NCI-H1105 treated with DMSO at 0.1 percent for 48 hours (cell line): ENCODE data around the gene GPR180.
"Not testable (repeated sequence)": the region's sequence is repeated elsewhere in the genome, so short reads cannot be mapped to it uniquely, and the experiment has no call there.

ENCODE experiments used
- DNase-seq: peaks from one replicate; lab custom pipeline; 2025; lab: John Stamatoyannopoulos, UW

Gene GPR180

DNA sequence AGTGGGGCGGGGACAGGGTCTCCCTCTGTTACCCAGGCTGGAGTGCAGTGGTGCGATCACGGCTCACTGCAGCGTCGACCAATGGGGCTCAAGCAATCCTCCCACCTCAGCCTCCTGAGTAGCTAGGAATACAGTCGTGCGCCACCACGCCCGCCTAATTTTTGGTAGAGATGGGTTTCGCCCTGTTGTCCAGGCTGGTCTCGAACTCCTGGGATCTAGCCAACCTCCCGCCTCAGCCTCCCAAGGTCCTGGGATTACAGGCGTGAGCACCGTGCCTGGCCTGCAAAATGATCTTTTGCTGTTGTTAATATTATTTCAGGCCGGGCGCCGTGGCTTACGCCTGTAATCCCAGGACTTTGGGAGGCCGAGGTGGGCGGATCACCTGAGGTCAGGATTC, 5.1 kb upstream of the GPR180 start:
- no peak for DNase-seq

GRCh38 chr13:94598281-94598680, 3.4 kb upstream of the GPR180 start:
- DNase-seq = no peak

DNA sequence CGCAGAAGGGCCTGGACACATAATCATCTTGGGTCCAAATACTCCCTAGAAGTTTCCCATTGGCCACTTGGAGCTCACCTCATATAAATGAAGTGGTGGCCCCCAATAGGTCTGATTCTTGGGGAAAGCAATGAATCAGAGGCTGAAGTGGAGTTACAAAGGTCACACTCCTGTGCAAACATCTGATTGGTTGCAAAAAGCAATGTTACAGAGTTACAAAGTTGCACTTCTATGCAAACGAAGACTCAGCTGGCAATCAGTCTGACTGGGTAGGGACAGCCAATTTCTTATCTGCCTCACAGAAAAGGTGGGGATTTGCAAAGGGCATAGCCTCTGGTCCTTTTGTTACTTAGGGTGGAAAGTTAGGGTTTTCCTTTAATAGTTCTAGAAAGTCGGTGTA, 1.8 kb upstream of the GPR180 start:
- DNase-seq = no peak

GRCh38 chr13:94602467-94602866, 810 bp downstream of the GPR180 start:
- DNase-seq = no peak

GRCh38 chr13:94607056-94607455, 5.4 kb downstream of the GPR180 start:
- DNase-seq = no peak

GRCh38 chr13:94607939-94608338, 6.3 kb downstream of the GPR180 start:
- no peak for DNase-seq

GRCh38 chr13:94608586-94608985, 6.9 kb downstream of the GPR180 start:
- no peak for DNase-seq

GRCh38 chr13:94609196-94609595, 7.5 kb downstream of the GPR180 start:
- DNase-seq = no peak

- no peak for DNase-seq
Measured at GRCh38 chr13:94610475-94610874, 8.8 kb downstream of the GPR180 start.

DNA sequence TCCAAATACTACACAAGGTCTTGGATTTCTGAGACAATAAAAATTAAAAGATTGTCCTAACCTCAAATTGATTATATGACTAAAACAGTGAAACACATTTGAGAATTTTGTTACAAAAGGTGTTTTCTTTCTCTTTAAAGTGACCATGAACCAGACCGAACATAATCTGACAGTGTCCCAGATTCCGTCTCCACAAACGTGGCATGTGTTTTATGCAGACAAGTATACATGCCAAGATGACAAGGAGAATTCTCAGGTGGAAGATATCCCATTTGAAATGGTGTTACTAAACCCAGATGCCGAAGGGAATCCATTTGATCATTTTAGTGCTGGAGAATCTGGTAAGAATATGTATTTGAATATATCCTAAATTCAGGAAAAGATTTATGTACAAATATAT, 10.4 kb downstream of the GPR180 start:
- no peak for DNase-seq

- no peak for DNase-seq
Measured at GRCh38 chr13:94613051-94613450, 11.4 kb downstream of the GPR180 start.

DNA sequence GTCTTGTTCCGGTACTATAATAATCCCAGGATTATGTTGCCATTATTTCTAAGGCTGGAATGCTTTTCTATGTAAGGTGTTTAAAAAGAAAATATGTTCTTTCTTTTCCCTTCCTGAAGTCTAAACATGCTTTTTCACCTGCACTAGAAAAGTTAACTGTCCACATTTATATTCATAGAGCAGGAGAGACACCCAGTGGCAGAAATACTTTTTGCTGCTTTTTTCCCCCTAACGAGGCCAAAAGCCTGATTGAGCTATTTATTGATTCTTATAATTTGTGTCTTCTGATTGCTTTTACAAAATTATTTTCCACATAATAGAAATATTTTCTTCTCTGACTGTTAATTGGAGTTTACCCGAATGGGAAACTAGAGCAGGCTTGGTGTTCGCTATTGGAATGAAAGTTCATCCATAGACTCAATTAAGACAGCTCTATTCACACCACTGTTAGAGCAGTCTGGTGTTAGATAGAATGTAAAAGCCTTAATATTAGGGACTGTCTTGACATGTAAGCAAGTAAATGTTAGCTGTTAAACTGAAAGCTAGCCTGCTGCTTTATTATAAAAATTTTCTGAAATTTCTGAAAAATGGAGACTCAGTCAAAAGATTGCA, 15.8 kb downstream of the GPR180 start:
- peak; percentile 28 for DNase-seq

DNA sequence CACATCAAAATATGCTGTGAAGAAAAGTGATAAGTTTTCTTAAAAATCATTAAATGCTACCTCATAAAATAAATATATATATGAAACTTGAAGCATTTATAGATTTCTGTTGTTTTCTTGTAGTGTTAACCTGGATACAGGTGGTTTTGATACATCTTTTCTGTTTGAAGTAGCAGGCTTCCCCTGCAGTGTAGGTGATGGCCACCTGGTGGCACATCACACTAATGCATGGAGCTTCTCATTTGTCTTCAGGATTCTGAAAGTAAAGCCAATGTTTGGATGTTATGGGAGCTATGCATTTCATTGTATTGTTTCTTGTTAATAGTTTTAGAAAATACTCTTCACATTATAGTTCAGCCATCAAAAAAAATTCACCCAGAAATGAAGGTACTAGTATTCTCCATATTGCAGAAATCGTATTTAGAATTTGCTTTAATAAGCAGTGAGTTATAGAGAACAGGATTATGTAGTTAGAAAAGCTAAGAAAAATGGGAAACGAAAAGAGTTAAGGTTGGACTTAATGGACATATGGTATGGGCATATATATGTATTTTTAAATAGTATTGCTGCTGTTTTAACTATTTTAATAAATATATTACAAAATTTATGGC, 18.7 kb downstream of the GPR180 start:
- peak; percentile 47 for DNase-seq

DNA sequence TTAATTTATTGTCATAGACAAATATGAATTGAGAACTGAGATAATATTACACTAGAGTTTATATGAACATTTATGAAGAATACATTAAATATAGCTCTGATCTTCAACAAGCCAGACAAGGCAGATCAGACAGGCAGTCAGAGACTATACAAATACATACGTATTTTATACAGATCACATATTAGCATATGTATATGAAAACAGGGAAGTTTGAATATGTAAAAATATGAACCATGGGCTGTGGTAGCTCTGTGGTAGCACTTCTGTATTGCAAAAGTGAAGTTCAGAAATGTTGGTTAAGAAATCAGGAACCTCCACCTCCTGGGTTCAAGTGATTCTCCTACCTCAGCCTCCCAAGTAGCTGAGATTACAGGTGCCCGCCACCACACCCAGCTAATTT, 20.7 kb downstream of the GPR180 start:
- DNase-seq = no peak

DNA sequence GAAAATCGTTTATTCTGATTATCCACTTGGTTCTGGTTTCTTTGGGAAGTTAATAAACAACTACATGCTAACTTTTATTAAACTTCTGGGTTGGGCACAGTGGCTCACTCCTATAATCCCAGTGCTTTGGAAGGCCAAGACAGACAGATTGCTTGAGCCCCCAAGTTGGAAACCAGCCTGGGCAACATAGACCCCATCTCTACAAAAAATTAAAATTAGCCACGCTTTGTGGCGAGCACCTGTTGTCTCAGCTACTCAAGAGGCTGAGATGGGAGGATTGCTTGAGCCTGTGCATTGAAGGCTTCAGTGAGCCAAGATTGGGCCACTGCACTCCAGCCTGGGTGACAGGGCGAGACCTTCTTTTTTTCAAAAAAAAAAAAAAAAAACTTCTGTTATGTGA, 21.7 kb downstream of the GPR180 start:
- no peak for DNase-seq

DNA sequence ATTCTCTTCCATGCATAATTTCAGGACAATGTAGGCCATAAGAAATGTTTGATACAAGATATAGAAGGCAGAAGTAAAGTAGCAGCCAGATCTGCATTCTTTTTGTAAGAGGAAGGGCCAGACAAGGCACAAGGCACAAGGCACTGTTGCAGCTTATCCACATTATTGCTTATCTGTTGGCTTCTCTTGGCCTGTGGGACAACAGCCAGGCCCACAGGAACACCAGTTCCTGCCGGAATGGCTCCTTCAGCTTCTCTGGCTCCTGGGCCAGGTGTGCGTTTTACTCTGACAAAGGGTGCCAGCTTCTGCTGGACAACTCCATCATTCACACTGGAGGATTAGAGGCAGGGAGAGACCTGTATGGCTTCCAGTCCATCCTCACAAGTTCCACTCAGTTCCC, 29.2 kb downstream of the GPR180 start:
- DNase-seq = no peak

DNA sequence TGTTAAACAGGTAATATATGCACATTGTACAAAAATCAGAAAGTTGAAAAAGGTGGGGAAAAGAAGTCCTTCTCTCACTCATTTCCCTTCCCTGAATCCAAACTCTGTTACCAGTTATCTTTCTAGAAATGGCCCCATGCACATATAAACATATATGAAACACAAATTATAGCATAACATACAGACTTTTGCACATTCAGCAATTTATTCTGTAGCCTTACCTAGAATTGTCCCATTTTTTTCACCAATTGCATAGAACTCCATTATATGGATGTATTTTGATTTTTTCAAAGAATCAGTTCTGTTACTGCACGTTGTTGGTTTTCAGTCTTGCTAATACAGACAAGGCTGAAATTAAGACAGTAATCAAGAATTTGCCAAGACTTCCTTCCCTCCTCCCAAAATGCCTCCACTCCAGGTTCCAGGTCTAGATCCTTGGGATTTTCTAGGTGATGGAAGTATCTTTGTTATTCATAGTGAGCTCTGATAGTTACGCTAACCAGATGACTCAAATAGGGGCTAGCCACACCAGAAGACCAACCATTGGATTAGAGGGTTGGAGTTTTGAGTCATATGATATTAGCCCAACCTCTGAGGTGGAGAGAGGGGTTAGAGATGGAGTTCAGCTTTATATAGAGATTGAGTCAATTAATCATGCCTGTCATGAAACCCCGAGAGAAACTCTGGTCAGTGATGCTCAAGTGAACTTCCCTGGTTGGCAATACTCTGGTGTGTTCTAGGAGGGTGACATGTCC, 30.7 kb downstream of the GPR180 start:
- DNase-seq = no peak

DNA sequence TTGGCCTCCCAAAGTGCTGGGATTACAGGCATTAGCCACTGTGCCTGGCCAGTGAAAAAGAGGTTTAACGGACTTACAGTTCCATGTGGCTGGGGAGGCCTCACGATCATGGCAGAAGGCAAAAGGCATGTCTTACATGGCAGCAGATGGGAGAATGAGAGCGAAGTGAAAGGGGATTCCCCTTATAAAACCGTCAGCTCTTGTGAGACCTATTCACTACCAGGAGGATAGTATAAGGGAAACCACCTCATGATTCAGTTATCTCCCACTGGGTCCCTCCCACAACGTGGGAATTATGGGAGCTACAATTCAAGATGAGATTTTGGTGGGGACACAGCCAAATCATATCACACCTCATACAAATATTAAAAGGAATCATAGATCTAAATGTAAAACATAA, 34.4 kb downstream of the GPR180 start:
- DNase-seq = not testable (repeated sequence)

DNA sequence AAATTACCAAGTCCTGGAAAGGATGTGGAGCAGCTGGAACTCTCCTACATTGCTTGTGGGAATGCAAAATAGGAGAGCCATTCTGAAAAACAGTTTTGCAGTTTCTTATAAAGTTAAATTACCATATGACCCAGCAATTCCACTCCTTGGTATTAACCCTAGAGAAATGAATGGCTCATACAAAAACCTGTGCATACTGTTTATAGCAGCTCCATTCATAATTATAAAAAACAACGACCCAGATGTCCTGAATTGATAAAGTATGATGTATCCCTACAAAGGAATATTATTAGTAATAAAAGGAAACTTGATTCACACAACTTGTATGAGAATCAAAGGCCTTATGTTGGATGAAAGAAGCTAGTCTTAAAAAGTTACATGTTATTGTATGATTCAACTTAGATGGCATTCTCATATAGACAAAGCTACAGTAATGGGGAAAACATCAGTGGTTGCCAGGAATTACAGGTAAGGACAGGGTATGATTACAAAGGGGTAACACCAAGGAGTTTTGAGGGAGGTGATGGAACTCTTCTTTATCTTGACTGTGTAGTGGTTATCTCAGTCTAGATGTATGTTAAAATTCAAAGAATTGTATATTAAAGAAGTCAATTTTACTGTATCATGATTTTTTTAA, 35.4 kb downstream of the GPR180 start:
- DNase-seq = no peak

- DNase-seq = not testable (repeated sequence)
Measured at GRCh38 chr13:94637677-94638076, 36.0 kb downstream of the GPR180 start.

GRCh38 chr13:94640721-94641120, 39.1 kb downstream of the GPR180 start:
- DNase-seq = no peak

DNA sequence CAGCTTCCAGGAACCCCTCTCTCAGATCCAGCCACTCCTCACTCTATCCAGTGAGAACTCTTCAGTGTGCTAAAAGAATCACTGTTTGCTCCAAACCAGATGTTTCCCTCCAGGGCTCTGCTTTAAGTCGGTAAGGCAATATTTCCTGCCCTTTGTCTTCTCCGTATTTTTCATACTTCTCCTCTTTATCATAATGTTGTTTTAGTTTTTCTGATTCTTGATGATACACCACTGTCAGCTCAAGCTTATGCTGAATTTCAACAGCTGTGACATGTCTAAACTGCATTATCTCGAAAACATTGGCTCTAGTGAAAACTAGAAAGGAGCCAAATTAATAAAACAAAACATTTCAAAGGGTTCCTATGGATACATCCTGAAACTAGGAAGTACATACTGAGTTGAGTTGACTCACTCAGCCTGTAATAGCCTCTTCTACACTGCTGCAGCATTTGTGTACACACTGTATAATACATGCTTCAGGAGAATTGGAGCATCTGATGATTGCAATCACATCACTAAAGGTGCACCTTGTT, 39.8 kb downstream of the GPR180 start:
- DNase-seq = peak; percentile 55

DNA sequence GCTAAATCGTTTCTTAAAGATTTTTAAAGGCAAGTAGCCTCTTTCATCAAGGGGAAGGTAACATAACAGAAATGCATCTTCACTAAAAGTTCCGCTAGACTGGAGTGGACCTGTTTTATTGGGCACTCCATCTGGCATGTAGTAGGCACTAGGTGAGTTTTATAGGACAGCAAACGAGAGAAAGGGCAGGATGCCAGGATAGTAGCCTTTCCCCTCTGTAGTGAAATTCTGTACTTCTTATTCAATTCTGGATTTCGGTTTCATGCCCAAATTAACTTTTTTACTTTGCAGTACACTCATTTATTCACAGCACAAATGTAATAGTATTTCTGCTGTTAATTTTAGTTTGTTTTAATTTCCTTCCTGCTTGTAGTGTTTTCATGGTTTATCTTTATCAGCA, 45.2 kb downstream of the GPR180 start:
- DNase-seq = no peak
